SK-N-SH treated with all-trans-retinoic acid at 6 μM for 48 hours (cell line): Measurements from ENCODE around the gene PRUNE2.

ENCODE experiments used
- ATAC-seq: fragments of 200-7000 bp; cut with Tn5 transposase; 3 replicates; pipeline ENCODE4 v1.9.1; 2020; ENCODE audit warnings: mild to moderate bottlenecking, moderate library complexity
- ARNTL ChIP-seq: fragments of 450-650 bp; formaldehyde crosslinking; IDR thresholded peaks from 2 replicates; pipeline ENCODE4 v1.5.0; 2020; ENCODE audit warnings: low read depth, mild to moderate bottlenecking, moderate library complexity, borderline replicate concordance
- BACH2 ChIP-seq: fragments of 250-450 bp; sonication (Bioruptor Pico); IDR thresholded peaks from 2 replicates; pipeline ENCODE4 v1.9.0; 2021; ENCODE audit warnings: mild to moderate bottlenecking, borderline replicate concordance
- CREB5 ChIP-seq: fragments of 250-450 bp; sonication (Bioruptor Pico); IDR thresholded peaks from 2 replicates; pipeline ENCODE4 v1.5.1; 2020; ENCODE audit warnings: low read depth, mild to moderate bottlenecking, moderate library complexity
- CSDC2 ChIP-seq: fragments of 250-450 bp; sonication (Bioruptor Pico); IDR thresholded peaks from 2 replicates; pipeline ENCODE4 v1.5.0; 2020; ENCODE audit warnings: mild to moderate bottlenecking, moderate library complexity
- CSRNP3 ChIP-seq: fragments of 250-450 bp; sonication (Bioruptor Pico); IDR thresholded peaks from 2 replicates; pipeline ENCODE4 v1.5.1; 2021; ENCODE audit warnings: mild to moderate bottlenecking, moderate library complexity
- ESRRG ChIP-seq: fragments of 250-450 bp; sonication (Bioruptor Pico); IDR thresholded peaks from 2 replicates; pipeline ENCODE4 v1.6.1; 2021; ENCODE audit warnings: mild to moderate bottlenecking
- GLIS3 ChIP-seq: fragments of 250-450 bp; sonication (Bioruptor Pico); IDR thresholded peaks from 2 replicates; pipeline ENCODE4 v1.5.0; 2020; ENCODE audit warnings: mild to moderate bottlenecking, moderate library complexity
- ISL1 ChIP-seq: fragments of 250-450 bp; sonication (Bioruptor Pico); IDR thresholded peaks from 2 replicates; pipeline ENCODE4 v2.1.2; 2022; ENCODE audit warnings: mild to moderate bottlenecking, moderate library complexity
- OSR1 ChIP-seq: fragments of 250-450 bp; sonication (Bioruptor Pico); IDR thresholded peaks from 2 replicates; pipeline ENCODE4 v1.8.0; 2022; ENCODE audit warnings: moderate library complexity, mild to moderate bottlenecking, inconsistent platforms
- PATZ1 ChIP-seq: fragments of 250-450 bp; sonication (Bioruptor Pico); IDR thresholded peaks from 2 replicates; pipeline ENCODE4 v1.8.0; 2020; ENCODE audit warnings: mild to moderate bottlenecking, moderate library complexity, borderline replicate concordance
- POU6F1 ChIP-seq: fragments of 250-450 bp; sonication (Bioruptor Pico); IDR thresholded peaks from 2 replicates; pipeline ENCODE4 v1.8.0; 2021; ENCODE audit warnings: low read depth, mild to moderate bottlenecking, moderate library complexity, borderline replicate concordance
- PPARA ChIP-seq: fragments of 250-450 bp; sonication (Bioruptor Pico); IDR thresholded peaks from 2 replicates; pipeline ENCODE4 v1.5.0; 2020; ENCODE audit warnings: mild to moderate bottlenecking, borderline replicate concordance
- RARB ChIP-seq: fragments of 250-450 bp; sonication (Bioruptor Pico); IDR thresholded peaks from 2 replicates; pipeline ENCODE4 v1.8.0; 2021; ENCODE audit warnings: mild to moderate bottlenecking, moderate library complexity
- SNAI2 ChIP-seq: fragments of 250-450 bp; sonication (Bioruptor Pico); IDR thresholded peaks from 2 replicates; pipeline ENCODE4 v1.5.0; 2020; ENCODE audit warnings: mild to moderate bottlenecking, moderate library complexity
- TCF4 ChIP-seq: fragments of 250-450 bp; sonication (Bioruptor Pico); IDR thresholded peaks from 2 replicates; pipeline ENCODE4 v1.8.0; 2021; ENCODE audit warnings: mild to moderate bottlenecking, moderate library complexity, borderline replicate concordance
- TOX ChIP-seq: fragments of 250-450 bp; sonication (Bioruptor Pico); IDR thresholded peaks from 2 replicates; pipeline ENCODE4 v1.8.0; 2021; ENCODE audit warnings: mild to moderate bottlenecking, moderate library complexity, borderline replicate concordance
- TSHZ2 ChIP-seq: fragments of 250-450 bp; sonication (Bioruptor Pico); IDR thresholded peaks from 2 replicates; pipeline ENCODE4 v1.5.0; 2020; ENCODE audit warnings: mild to moderate bottlenecking, moderate library complexity
- ZC3H10 ChIP-seq: fragments of 250-450 bp; sonication (Bioruptor Pico); IDR thresholded peaks from 2 replicates; pipeline ENCODE4 v1.5.1; 2021; ENCODE audit warnings: mild to moderate bottlenecking, moderate library complexity
- ZFP3 ChIP-seq: fragments of 250-450 bp; sonication (Bioruptor Pico); IDR thresholded peaks from 2 replicates; pipeline ENCODE4 v1.5.0; 2020; ENCODE audit warnings: mild to moderate bottlenecking, moderate library complexity
- ZFP30 ChIP-seq: fragments of 450-650 bp; formaldehyde crosslinking; IDR thresholded peaks from 2 replicates; pipeline ENCODE4 v1.5.0; 2022; ENCODE audit warnings: mild to moderate bottlenecking, moderate library complexity
- ZNF565 ChIP-seq: fragments of 450-650 bp; formaldehyde crosslinking; conservative IDR thresholded peaks from 2 replicates; pipeline ENCODE4 v1.5.0; 2020; ENCODE audit warnings: low read depth, mild to moderate bottlenecking, moderate library complexity
- ZNF70 ChIP-seq: fragments of 450-650 bp; formaldehyde crosslinking; IDR thresholded peaks from 2 replicates; pipeline ENCODE4 v1.5.0; 2020; ENCODE audit warnings: mild to moderate bottlenecking, moderate library complexity
- ZNF8 ChIP-seq: fragments of 450-650 bp; formaldehyde crosslinking; IDR thresholded peaks from 2 replicates; pipeline ENCODE4 v1.5.0; 2020; ENCODE audit warnings: mild to moderate bottlenecking, moderate library complexity

The PRUNE2 gene

GRCh38 chr9:76716085-76716672 lies 189.7 kb downstream of the PRUNE2 start:
- no peak for TF ChIP-seq ZFP30 (CRISPR knock-in tag)
- no peak for TF ChIP-seq BACH2 (CRISPR knock-in tag)
- TF ChIP-seq ZC3H10 (CRISPR knock-in tag) = no peak
- no peak for TF ChIP-seq POU6F1
- TF ChIP-seq ZFP3 (CRISPR knock-in tag) = no peak
- TF ChIP-seq TOX (CRISPR knock-in tag) = no peak

GRCh38 chr9:76713381-76713780 lies 192.5 kb downstream of the PRUNE2 start:
- TF ChIP-seq ZNF70 (CRISPR knock-in tag) (no peak), ISL1 (CRISPR knock-in tag) (no peak), ZNF565 (CRISPR knock-in tag) (no peak), TOX (CRISPR knock-in tag) (no peak), GLIS3 (CRISPR knock-in tag) (no peak), SNAI2 (CRISPR knock-in tag) (no peak), ZFP3 (CRISPR knock-in tag) (no peak), TCF4 (CRISPR knock-in tag) (no peak), ZC3H10 (CRISPR knock-in tag) (no peak), ARNTL (no peak), CREB5 (CRISPR knock-in tag) (no peak), ZFP30 (CRISPR knock-in tag) (no peak), CSDC2 (CRISPR knock-in tag) (no peak), CSRNP3 (CRISPR knock-in tag) (no peak), RARB (CRISPR knock-in tag) (no peak), BACH2 (CRISPR knock-in tag) (no peak), TSHZ2 (CRISPR knock-in tag) (no peak), OSR1 (CRISPR knock-in tag) (no peak), PPARA (no peak), ESRRG (no peak)
- ATAC-seq = no peak

More at GRCh38 chr9:76716085-76716672, 189.7 kb downstream of the PRUNE2 start:
- no peak for ATAC-seq

- no peak for TF ChIP-seq ZC3H10 (CRISPR knock-in tag)
- TF ChIP-seq PATZ1 (CRISPR knock-in tag) = no peak
- no peak for TF ChIP-seq ZFP3 (CRISPR knock-in tag)
- TF ChIP-seq CSDC2 (CRISPR knock-in tag) = no peak
- TF ChIP-seq ZNF8 (CRISPR knock-in tag) = no peak
- TF ChIP-seq ZNF70 (CRISPR knock-in tag) = no peak
- no peak for TF ChIP-seq GLIS3 (CRISPR knock-in tag)
- no peak for TF ChIP-seq ISL1 (CRISPR knock-in tag)
- no peak for TF ChIP-seq CREB5 (CRISPR knock-in tag)
- no peak for TF ChIP-seq TOX (CRISPR knock-in tag)
- TF ChIP-seq ARNTL = no peak
- no peak for TF ChIP-seq ZFP30 (CRISPR knock-in tag)
- no peak for TF ChIP-seq ESRRG
- no peak for TF ChIP-seq TCF4 (CRISPR knock-in tag)
- TF ChIP-seq BACH2 (CRISPR knock-in tag) = no peak
- no peak for TF ChIP-seq CSRNP3 (CRISPR knock-in tag)
- ATAC-seq = no peak
Observed at GRCh38 chr9:76709020-76709419, 196.9 kb downstream of the PRUNE2 start.
